GM18507 (cell line): ENCODE data around the gene FAM240A.

Experiments used
- DNase-seq: peaks from one replicate; pipeline ENCODE4 v3.0.0; 2011; ENCODE audit warnings: low read depth; ENCODE audit not compliant: insufficient read length; ENCODE audit errors: extremely low spot score
- FAIRE-seq: peaks from 2 replicates; lab custom pipeline; 2011; peaks lifted over from hg19 to GRCh38; lab: Jason Lieb, UNC

Gene FAM240A

DNA sequence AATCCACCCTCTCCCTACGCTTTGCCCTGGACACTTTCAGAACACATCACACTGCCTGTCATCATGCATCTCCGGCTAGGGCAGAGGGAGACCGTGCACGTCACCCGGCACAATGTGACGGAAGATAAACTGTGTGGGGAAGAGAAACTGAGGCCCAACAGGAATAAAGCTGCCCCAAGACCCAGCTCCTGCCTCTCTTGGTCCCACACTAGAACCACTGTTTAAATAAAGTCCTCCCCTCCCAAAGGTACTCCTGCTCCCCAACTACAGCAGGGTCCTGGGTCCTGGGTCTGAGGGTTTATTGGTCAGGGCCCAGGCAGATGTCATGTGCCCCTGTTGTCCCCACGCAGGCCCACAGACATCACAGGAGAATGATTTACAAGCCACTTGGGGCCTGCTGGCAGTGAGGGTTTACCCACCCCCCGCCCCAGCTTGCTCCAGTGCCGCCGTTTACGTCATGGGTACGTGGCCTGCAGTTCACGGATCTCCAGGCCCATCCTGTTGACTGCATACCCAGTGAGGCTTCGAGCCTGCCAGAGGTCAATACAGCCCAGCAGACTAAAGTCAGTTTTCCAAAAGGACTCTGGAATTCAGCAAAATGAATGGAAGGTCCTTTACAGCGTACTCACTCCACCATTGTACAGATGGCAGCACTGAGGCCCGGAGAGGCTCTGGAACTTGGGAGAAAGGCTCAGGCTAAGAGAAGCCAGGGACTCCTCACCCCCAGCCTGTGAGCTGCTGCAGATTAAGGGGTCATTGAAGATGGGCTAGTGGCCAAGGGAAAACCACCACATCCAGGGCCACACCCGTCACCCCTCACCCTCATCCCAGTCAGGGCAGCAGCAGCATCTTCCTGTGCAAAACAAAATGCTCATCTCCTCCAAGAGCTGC is 57.9 kb downstream of the FAM240A start:
- DNase-seq (no peak), FAIRE-seq (no peak)

DNA sequence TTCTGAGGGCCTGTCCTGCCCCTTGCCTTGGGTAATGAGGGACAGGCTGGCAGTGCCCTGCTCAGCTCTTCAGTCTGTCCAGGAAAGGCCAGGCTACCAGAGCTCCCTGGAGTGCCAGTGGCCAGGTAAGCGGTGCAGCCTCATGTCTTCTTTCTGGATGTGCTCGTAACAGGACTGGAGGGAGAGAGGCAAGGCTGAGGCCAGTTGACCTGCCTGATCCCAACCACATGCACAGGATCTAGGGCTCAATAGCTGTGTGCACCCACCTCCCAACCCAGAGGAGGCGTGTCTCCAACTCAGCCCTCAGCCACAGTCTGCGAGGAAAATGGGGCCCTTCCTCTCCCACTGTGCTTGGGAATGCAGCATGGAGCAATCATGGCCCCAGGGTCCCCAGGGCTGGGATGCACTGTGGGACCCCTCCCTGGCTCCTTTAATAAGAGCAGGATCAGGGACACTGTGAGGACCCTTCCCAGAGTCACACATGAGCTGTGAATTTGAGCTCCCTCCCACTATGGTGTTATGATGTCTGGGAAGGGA is 58.6 kb downstream of the FAM240A start:
- no peak for FAIRE-seq
- no peak for DNase-seq

DNA sequence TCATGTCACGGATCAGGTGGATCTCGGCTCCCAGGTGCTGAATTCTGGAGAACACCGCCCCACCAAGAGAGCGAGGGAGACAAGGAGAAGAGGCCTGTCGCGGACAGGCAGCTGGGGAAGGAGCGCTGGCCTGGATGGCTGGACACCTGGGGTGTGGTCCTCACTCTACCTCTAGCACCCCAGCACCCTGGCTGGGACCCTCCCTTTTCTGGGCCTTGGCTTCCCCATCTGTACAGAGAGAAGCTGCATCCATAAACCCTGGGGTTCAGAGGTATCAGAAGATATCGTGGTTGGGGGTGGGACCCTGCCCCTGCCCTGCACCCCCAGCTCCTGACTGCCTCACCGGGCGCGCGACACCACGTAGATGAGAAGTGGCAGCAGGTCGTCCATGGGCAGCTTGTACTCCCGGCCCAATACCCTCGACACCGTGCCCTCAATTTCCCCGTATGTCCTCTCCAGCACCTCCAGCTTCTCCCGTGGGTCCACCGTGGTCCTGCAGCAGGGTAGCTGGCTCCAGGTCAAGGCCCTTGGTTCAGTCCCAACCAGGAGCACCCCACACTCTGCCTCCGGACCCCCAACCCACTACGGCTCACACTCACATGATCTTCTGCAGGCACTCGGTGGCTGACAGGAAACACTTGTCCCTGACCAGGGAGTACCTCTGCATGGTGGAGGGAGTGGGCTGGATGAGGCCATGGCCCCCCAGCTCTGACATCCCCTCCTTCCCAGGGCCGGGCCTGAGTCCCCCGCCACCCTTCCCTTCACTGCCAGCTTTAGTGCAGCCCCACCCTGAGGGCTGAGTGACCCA is 59.4 kb downstream of the FAM240A start:
- DNase-seq (no peak), FAIRE-seq (no peak)

DNA sequence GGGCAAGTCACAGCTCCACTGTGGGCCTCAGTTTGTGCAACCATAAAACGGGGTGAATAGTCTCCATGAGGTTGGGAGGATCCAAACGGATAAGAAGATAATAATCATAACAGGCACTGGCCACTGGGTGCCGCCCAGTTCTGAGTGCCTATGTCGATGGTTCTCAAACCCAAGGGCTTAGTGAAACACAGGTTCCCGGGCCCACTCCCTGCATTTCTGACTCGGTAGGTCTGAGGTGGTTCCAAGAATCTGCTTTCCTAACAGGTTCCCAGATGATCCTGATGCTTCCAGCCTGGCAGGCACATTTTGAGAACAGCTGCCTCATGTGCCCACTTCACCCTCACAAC is 60.0 kb downstream of the FAM240A start:
- no peak for DNase-seq
- no peak for FAIRE-seq

DNA sequence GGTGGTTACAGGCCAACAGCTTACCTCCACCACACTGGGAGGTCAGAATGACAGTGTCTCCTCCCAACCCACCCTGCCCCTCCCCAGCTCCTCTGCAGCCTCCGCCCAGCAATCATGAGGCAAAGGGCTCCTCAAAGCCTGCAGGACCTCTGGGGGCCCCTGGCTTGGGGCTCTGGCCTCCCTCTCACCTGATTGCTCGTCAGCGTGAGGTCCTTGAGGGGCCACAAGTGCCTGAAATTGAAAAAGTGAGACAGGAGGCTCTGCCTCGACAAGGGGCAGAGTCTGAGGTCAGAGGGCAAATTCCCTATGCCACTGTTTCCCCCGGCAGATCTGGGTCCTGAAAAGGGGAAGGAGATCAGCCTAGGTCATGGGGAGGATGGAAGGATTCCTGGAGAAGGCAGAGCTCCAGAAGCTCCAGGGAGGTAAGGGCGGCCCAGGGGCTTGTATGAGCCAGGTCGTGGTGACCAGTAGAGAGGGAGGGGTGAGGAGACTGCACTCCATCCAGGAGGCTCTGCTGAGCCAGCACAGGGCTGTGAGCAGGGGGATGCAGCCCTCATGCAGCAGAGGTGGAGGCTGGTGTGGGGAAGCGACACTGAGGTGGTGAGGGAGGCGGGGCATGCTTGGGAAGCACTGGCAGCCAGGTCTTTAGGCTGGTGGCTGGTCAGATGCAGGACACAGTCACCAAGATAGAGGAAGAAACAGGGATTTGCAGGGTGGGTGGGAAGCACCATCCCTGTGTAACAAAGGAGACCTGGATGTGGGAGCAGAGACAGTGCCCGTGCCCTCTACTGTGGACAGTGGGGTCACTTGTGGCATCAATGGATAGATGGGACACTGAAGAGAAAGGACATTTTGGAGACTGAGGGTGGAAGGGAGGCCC is 61.1 kb downstream of the FAM240A start:
- no peak for FAIRE-seq
- DNase-seq: no peak

DNA sequence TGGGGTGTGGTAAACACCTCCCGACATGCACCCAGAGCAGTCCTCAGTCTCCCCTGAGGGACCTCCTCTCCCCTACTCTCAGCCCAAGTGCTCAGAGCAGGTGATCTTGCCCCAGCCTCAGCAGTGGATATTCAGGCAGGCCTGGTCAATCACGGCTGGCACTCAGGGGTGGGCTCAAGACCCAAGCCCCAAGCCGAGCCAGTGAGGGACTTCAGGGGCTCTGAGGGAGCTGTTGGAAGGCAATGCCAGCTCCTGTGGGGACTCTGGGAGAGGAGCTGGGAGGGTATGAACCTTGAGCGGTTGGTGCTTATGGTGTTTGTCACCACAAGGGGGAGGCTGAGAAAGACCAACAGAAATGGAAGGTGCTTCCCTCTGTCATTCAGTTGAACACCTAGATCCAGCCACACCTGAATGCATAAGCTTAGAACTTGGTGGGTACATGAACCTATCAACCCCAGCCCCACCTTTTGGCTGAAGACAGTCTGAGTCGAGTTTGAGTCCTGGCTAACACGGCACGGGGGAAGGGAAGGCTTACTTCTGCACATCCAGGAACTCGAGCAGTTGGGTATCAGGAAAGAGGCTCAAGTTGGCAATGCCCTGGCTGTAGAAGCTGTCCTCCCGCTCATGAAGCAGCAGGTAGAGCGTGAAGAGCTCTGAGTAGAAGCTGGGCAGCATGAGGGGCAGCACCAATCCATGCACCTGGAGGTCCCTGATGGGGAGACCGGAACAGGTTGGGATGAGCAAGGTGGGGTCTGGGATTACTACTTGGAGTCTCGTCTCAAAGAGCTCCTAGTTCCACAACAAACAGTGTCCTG is 61.9 kb downstream of the FAM240A start:
- DNase-seq (no peak), FAIRE-seq (no peak)

DNA sequence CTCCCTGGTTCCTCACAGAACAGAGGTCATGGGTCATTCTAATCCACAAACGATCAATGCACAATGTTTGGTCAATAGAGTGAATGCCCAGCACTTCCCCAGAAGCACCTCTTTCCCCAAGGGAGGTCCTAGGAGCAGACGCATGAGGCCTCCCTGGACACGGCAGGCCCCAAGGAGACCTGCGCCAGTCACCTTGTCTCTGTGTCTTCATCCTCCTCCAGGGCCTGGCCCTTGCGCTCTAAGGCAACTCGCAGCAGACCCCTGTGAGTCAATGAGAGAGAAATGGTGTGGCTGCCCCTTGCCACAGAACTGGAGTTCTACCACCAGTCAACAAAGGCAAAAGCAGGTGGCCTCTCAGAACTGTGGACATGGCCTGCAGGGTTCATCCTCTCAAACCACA is 63.1 kb downstream of the FAM240A start:
- no peak for FAIRE-seq
- DNase-seq: no peak
